Stimulated activated CD4-positive, alpha-beta T cell treated with anti-CD3 and anti-CD28 coated beads, Interleukin-4, amount 100 ng/mL, for 1 hour (primary cell): ENCODE measurements around the gene SPINK13.

Experiments
- DNase-seq: peaks from one replicate; pipeline ENCODE4 v3.0.0-alpha.2; 2020

The SPINK13 gene

GRCh38 chr5:148314187-148314586, 45.6 kb downstream of the SPINK13 start:
- no peak for DNase-seq

GRCh38 chr5:148314731-148315130, 46.1 kb downstream of the SPINK13 start:
- DNase-seq, result no peak

- peak; percentile 27 for DNase-seq
Observed at GRCh38 chr5:148320011-148320963, 51.7 kb downstream of the SPINK13 start.

GRCh38 chr5:148333262-148333849, 64.8 kb downstream of the SPINK13 start:
- no peak for DNase-seq

- DNase-seq, result no peak
Observed at GRCh38 chr5:148335259-148335658, 66.7 kb downstream of the SPINK13 start, which contains the start of gene SPINK9. Gene SPINK9 (plus strand): TSS chr5:148335559. CDS start chr5:148335614, 55 bp downstream.
